Measurements from ENCODE around the gene ZNF444. TPM values are rescaled to one million over a fixed set of nuclear protein-coding genes. Genes with fewer than 3 reads are reported as not detected.
"Not testable (repeated sequence)": the region's sequence is repeated elsewhere in the genome, so short reads cannot be mapped to it uniquely, and the experiment has no call there.

Gene ZNF444
- total RNA-seq, result 36.6 and 51.9 TPM in 2 replicates

DNA sequence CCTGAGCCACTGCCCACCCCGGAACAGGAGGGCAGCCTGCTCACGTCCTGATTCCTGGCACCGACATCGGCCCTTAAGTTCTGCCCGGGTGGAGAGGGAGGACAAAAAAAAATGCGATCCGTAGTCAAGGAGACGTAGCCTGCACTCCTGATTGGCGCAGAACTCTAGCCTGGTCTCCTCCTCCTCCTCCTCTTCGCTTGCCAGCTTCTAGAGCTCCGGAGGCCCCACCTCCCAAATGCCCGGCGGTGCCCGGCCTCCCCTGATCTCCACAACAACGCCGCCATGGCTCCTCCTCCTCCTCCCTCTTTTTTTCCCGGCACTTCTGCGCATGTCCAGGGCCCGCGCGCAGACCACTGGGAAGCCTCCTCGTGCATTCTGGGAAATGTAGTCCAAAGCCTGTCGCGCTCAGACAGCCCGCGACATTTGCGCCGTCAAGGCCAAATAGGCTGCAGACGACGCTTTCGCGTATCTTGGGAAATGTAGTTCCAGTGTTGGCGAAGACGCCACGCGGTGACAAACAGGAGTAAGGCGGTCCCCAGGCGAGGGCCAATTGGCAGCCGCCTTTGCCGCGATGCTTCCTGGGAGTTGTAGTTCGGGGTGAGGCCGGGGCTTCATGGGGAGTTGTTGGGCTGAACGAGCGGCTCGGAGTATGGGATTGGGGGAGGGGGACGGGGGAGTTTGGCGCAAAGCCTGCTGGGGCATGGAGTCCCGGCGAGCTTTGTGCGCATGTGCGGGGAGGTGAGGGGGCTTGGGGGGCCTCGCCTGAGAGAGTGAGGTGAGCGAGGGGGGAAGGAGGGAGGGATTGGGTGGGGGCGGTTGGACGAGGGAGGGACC, at the start of gene ZNF444:
ZNF444 (plus strand) TSS at position 705 of the 834 bp plus-strand sequence. CDS start 5,625 bp downstream, outside the sequence.
- DNase-seq (ENCODE audit: extremely low read depth, low read depth, low spot score), result peak; percentile 96

DNA sequence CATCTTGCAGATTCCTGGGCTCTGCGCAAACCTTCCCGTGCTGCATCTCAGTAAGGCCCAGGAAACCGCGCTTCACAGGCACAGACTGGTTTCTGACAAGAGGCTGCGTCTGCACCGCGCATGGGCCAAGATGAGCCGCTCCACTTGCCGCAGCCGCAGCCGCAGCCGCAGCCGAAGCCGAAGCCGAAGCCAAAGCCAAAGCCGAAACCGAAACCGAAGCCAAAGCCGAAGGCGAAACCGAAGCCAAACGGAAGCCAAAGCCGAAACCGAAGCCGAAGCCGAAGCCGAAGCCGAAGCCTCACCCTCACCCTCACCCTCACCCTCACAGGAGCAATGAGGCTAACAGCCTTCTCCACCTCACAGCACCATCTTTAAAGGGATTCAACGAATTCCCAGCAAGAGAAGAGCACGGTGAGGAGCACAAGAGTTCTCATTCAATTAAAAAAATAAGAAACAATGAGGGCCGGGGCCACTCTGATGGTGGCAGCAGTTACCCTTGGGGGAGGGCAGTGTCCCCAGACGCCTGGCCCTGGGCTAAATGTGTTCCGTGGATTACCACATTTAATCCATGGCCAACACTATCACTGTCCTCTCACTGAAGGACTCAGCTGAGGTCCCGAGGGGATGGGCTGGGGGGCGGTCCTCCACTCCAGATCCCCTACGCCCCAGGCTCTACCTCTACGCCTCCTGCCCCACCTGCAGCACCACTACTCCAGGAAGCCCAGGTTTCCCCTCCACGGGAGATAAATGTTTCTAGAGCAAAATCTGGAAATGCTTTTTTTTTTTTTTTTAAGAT, 49.1 kb upstream of the ZNF444 start:
- no peak for DNase-seq (ENCODE audit: extremely low read depth, low read depth, low spot score)

DNA sequence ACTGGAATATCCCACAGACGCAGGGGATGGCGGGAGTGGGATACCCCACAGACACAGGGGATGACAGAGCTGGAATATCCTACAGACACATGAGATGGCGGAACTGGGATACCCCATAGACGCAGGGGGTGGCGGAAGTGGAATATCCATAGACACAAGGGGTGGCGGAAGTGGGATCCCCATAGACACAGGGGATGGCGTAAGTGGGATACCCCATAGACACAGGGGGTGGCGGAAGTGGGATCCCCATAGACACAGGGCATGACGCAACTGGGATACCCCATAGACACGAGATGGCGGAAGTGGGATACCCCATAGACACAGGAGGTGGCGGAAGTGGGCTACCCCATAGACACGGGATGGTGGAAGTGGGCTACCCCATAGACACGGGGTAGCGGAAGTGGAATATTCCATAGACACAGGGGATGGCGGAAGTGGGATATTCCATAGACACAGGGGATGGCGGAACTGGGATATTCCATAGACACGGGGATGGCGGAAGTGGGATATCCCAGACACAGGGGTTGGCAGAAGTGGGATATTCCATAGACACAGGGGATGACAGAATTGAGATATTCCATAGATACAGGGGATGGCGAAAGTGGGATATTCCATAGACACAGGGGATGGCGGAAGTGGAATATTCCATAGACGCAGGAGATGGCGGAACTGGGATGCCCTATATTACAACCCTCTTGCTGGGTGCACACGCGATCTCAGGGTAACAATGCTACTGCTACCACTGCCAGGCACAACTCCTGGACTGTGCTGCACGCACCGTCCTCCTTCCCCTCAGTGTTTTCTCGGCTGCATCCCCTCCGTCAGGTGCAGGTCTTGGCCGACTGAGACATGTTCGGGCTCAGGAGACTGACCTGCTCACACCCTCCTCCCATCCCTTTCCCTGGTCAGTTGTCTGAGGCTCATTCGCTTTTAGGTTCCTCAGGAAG, 48.1 kb upstream of the ZNF444 start:
- no peak for DNase-seq (ENCODE audit: extremely low read depth, low read depth, low spot score)

DNA sequence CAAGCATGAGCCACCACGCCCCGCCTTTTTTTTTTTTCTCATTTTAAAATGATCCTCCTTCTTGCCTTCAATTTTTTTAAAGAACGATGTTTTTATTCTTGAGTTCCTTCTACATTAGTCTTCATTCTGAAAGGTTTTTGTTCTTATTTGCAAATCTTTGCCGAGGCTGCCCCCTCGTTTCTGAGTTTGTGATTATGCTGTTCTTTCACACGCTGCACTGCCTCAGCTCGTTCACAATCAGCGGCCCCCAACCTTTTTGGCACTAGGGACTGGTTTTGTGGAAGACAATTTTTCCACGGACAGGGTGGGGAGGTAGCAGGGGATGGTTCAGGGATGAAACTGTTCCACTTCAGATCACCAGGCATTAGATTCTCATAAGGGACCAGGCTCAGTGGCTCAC, 46.6 kb upstream of the ZNF444 start:
- DNase-seq (ENCODE audit: extremely low read depth, low read depth, low spot score), result no peak

DNA sequence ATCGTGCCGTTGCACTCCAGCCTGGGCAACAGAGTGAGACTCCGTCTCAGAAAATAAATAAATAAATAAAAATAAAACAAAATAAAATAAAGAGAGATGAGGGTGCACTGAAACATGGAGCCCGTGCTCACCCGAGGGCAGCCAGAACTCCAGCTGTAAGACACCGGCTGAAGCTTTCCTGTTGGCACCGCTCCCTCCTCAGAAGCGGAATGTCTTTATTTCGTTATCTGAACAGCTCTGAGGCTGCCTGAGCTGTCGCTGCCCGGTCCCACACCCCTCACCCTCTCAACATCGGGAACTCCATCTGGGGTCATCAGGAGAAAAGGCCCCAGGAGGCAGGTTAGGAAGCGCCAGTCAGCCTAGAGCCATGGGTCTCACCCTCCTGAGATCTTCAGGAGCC, 44.4 kb upstream of the ZNF444 start:
- DNase-seq (ENCODE audit: extremely low read depth, low read depth, low spot score), result no peak

DNA sequence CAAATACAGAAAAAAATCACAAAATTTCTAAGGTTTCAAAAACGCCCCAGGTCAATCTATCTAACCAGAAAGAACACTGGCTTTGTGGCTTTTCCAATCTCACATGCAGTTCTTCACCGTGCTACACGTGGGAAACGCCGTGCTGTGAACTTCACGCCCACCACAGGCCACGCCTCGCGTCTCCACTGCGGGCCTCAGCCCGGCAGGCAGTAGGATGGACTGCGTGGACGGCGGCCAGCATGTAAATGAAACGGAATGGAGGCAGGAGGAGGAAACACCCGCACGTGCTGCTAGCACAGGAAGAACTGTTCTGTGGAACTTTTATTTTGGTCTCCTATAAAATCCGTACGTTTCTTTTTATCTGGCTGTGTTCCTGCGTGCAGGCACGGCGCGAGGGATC, 43.8 kb upstream of the ZNF444 start:
- DNase-seq (ENCODE audit: extremely low read depth, low read depth, low spot score), result no peak

DNA sequence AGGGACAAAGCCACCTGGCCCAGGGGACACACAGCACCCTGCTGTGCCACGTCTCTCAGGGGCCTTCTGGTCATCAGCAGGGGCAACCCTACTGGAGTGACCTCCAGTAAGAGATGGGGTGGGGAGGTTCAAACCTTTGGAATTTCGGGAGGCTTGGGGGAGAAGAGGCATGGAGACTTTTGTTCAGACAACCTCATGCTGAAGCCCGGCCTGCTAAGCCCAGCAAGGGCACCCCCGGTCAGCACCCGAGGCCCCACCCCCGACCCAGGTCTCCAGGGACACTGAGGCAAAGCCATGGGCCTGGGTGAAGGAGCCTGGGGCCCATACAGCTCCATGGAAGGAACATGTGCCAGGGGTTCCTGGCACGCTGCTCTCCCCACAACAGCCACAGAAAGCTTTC, 43.3 kb upstream of the ZNF444 start:
- no peak for DNase-seq (ENCODE audit: extremely low read depth, low read depth, low spot score)

DNA sequence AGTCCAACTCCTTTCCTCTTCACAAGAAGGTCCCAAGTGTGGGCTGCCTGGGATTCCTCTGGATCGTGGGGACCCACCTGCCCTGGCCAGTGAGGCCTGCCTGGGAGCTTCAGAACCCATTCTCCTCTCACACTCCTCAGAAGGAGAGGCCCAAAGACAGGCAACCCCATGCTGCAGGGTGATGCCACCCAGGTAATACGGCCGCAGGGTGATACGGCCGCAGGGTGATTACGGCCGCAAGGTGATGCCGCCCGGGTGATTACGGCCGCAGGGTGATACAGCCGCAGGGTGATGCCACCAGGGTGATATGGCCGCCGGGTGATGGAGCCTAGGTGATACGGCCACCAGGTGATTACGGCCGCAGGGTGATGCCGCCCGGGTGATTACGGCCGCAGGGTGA, 42.9 kb upstream of the ZNF444 start:
- not testable (repeated sequence) for DNase-seq (ENCODE audit: extremely low read depth, low read depth, low spot score)

DNA sequence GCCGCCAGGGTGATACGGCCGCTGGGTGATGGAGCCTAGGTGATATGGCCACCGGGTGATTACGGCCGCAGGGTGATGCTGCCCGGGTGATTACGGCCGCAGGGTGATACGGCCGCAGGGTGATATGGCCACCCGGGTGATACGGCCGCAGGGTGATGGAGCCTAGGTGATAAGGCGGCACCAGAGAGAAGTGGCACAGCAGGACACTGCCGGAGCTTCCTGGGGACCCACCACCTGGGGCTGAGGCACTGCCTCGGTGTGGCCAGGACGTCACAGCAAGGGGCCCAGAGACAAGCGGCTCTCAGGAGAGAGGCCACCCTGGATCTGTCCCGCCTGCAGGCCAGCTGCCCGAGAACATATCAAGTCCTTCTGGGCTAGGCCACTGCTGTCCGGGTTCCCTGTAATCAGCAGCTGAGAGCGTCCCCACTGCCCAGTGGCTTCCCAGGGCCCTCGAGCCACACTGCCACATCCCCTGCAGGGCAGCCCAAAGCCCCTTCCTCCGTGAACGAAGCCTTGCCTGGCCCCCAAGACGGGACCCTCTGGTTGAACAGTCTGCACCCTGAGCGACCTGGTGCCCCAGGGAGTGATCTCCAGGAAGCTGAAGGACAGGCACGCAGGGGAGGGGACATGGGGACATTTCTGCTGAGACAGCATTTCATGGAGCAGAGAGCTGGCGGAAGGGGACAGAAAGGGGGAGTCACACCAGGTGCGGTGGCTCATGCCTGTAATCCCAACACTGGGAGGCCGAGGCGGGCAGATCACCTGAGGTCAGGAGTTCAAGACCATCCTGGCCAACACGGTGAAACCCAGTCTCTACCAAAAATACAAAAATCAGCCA, 42.1 kb upstream of the ZNF444 start:
- DNase-seq (ENCODE audit: extremely low read depth, low read depth, low spot score), result no peak

DNA sequence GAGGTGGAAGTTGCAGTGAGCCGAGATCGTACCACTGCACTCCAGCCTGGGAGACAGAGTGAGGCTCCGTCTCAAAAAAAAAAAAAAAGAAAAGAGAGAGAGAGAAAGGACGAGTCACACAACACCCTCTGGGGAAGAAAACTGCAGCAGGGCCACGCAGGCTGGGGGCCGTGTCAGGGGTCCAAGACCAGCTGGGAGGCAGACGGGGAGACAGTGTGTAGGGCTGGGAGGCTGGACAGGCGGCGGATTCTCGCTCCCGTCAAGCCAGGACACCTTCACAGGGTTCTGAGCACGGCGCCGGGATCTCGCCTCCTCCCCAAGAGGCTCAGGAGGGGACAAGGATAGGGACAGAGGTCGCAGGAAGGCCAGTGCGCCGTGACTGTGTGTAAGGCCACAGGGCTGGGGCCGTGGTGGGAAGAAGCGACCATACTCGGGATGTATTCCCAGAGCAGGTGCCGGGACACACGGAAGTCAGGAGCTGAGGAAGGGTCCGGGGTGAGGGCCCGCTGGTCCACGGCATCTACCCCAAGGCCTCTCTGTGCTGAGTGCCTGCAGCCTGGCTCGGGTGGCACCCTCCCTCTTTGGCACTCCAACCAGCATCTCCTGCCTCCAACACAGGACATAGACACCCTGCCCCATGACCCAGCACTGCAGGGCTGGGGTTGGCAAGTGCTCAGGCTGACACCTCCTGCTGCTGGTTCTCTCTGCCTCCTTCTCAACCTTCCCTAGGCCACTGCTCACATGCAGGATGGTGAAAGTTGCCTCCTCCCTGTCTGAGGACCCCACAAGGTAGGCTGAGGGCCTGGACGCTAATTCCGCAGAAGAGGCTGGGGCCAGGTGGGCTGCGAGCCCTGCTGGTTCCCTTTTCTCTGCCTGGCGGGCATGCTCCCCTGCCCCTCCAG, 41.2 kb upstream of the ZNF444 start:
- DNase-seq (ENCODE audit: extremely low read depth, low read depth, low spot score), result no peak

DNA sequence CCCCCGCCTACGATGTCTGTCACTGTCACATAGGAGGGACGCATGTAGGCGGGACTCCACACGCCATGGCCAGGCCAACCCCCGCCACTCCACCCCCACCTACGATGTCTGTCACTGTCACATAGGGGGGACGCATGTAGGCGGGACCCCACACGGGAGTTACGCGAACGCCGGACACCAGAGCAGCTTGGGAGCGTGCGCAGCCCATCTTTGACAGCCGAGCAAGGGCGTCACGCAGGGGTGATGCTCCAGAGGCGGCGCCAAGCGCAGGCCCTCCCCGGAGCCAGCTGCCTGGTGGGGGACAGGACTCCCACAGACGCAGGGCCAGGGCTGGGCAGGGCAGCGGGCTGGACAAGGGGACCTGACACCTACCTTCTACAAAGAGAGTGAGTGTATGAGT, 40.0 kb upstream of the ZNF444 start:
- DNase-seq (ENCODE audit: extremely low read depth, low read depth, low spot score), result no peak

DNA sequence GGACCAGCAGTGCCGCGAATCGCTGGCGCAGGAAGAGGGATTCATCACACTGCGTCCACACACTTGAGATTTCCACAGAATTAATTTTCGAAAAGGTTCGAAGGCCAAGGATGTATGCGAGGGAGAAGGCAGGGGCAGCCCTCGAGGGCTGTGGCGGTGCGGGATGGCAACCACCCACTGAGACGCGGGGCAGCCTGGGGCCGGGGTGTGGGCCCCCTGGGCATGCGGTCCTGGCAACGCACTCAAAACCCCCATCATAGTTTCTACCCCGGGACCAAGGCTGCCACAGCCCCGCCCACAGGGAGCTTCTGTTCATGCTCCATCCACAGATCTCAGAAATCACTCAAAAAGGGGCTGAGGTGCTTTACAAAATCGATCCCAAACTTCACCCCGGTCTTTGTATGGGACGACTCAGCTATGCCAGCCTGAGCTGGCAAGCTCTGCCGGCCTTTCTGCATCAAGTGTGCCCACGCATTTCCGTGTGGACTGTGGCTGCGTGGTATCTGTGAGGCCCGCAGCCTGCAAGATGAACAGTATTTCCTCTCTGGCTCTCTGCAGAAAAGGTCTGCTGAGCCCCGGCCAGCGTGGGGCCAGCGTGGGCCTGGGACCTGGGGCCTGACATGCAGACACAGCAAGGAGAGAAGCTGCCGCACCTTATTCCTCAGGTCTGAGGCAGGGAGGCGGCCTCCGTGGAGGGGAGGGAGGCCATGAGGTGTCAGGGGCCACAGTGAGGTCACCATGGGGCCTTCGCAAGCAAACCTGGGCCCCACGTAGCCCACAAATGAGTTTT, 39.1 kb upstream of the ZNF444 start:
- DNase-seq (ENCODE audit: extremely low read depth, low read depth, low spot score), result no peak

DNA sequence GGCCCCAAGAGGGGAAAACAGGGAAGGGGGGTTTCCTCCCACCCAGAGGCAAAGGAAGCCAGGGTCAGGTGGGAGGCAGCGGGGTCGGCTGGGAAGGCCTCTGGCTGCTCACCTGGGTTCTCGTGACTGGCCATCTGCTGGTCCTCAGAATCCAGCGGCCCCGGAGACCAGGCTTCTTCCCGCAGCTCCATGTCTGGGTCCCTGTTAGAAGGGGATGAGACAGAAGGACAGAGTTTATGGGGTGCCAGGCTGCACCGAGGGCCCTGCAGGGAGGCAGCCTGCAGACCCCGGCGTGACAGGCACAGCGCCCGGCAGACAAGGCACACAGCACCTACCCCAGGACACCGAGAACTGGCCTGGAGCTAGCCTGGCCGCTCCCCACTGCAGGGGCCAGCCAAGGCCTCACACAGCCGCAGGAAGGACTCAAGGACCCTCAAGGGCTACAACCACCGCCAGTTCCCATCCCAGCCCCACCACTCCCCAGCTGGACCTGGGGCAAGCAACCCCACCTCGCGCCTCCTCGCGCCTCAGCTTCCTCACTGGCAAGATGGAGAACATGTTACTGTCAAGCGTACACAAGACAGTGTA, 38.0 kb upstream of the ZNF444 start:
- DNase-seq (ENCODE audit: extremely low read depth, low read depth, low spot score), result no peak

DNA sequence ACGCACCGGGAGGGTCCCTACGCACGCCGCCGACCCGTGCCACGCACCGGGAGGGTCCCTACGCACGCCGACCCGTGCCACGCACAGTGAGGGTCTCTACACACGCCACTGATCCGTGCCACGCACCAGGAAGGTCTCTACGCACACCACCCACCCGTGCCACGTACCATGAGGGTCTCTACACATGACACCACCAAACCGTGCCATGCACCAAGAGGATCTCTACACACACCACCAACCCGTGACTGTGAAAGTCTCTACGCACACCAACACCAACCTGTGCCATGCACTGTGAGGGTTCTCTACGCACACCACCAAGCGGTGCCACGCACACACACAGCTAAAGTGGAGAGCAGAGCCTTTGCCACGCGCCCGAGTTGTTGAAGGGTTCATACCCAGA, 36.7 kb upstream of the ZNF444 start:
- no peak for DNase-seq (ENCODE audit: extremely low read depth, low read depth, low spot score)

DNA sequence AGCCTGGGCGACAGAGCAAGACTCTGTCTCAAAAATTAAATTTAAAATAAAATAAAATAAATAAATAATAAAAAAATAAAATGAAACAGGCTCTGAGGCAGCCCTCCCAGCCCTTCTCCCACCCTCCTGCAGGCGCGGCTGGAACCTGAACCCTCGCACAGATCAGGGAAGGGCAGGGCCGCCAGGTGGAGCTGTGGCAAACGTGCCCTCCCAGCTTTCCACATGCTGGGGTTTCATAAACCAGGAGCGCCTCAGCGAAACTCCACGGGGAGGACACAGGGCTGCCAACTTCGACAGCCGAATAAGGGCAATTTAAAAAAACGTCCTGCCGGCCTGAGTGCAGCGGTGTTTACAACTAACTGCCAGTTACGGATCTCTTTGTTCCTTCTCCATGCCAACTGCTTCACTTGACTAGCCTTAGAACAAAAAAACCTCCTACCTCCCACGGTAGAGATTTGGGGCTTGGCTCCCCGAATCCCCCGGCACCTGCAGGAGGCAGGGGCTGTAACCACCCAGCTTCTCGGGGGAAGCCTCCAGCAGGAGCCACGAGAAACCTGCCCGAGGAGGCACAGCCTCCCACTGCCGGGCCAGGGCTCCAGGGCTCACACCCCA, 35.9 kb upstream of the ZNF444 start:
- no peak for DNase-seq (ENCODE audit: extremely low read depth, low read depth, low spot score)

DNA sequence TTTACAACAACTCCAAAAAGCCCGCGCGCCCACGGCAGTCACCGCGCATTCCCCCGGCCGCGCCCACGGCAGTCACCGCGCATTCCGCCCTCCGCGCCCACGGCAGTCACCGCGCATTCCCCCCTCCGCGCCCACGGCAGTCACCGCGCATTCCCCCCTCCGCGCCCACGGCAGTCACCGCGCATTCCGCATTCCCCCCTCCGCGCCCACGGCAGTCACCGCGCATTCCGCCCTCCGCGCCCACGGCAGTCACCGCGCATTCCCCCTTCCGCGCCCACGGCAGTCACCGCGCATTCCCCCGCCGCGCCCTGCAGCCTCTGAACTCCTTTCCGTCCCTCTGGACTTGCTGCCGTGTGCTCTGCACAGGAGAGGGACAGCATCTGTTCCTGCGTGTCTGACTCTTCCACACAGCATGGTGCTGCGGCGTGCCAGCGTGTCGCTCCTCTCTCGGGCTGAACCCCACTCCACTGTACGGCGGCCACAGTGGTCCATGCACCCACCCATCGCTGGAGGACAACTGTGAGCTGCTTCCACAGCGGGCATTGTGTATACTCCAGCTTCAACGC, 35.2 kb upstream of the ZNF444 start:
- DNase-seq (ENCODE audit: extremely low read depth, low read depth, low spot score), result not testable (repeated sequence)

DNA sequence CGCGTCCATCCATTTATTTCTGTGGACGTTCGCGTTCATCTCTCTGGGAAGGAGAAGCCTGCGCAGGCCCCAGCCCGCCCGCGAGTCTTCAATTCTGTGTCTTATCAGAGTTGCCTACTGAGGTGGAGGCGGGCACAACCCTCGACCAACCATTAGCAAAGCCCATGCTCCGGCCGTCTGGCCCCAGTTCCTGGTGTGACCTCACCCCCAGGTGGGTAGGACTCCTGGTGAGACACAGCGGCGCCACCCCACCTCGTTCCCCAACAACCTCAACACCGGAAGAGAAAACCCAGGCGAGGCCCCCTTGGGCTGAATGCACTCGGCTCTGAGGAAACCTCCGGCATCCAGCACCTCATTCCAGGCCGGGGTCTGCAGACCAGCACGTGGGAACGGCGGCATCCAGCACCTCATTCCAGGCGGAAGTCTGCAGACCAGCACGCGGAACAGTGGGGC, 34.7 kb upstream of the ZNF444 start:
- DNase-seq (ENCODE audit: extremely low read depth, low read depth, low spot score), result no peak
